HepG2 (cell line): ENCODE measurements around the gene OTUD7B. TPM values are rescaled to one million over a fixed set of nuclear protein-coding genes. Genes with fewer than 3 reads are reported as not detected.

Experiments
- ATAC-seq: fragments of 200-7000 bp; cut with Tn5 transposase; 3 replicates; pipeline ENCODE4 v1.9.1; 2020; ENCODE audit warnings: mild to moderate bottlenecking, moderate library complexity
- BruUV-seq: library from RNA; stranded (reverse); fragments of 400-500 nt; replicated peaks from 2 replicates; lab custom pipeline; 2021; lab: Mats Ljungman, UMichigan
- CTCF ChIA-PET: fragments of 300-600 bp; formaldehyde crosslinking; extraction: SDS; loops from one replicate; lab custom pipeline; 2021; ENCODE audit warnings: low total read pairs, inconsistent platforms, low intra/inter-chr PET ratio; lab: Yijun Ruan, JAX
- POLR2A ChIA-PET: fragments of 350-600 bp; sonication (Branson Sonifier 250); formaldehyde crosslinking; loops from one replicate; lab custom pipeline; 2020; ENCODE audit warnings: antibody characterized with exemption, inconsistent platforms; lab: Yijun Ruan, JAX
- DNase-seq: peaks from one replicate; pipeline ENCODE4 v3.0.0-alpha.2; 2015; ENCODE audit warnings: low spot score
- FAIRE-seq: peaks from 3 replicates; lab custom pipeline; 2011; peaks lifted over from hg19 to GRCh38; lab: Jason Lieb, UNC
- H2AFZ ChIP-seq: one replicate; pipeline ENCODE4 v1.6.1; 2011; ENCODE audit warnings: low read length, inconsistent platforms
- H3K27ac ChIP-seq: fragments of 300-600 bp; 3 replicates; pipeline ENCODE4 v1.8.0; 2011; ENCODE audit warnings: mixed run types, mild to moderate bottlenecking, mixed read lengths, low read length, inconsistent platforms; ENCODE audit not compliant: insufficient read depth; ENCODE audit errors: extremely low read length
- H3K27me3 ChIP-seq, 2 experiments: fragments of 200-600 bp in 1 of 2; 2 replicates in 1 of 2; 3 replicates in 1 of 2; pipeline versions ENCODE4 v1.6.0 to v1.8.0; 2011; ENCODE audit warnings: low read length in 2 of 2, mild to moderate bottlenecking in 2 of 2, moderate library complexity in 2 of 2, inconsistent platforms in 1 of 2; ENCODE audit not compliant: insufficient read depth in 2 of 2, control insufficient read depth in 1 of 2
- H3K36me3 ChIP-seq, 2 experiments: fragments of 200-600 bp in 1 of 2; replicated peaks in 1 of 2; 2 replicates in 1 of 2; 3 replicates in 1 of 2; pipeline versions ENCODE4 v1.5.1 to v1.8.0; 2011; ENCODE audit warnings: low read length in 2 of 2, inconsistent platforms in 1 of 2; ENCODE audit not compliant: insufficient read depth in 2 of 2, control insufficient read depth in 1 of 2
- H3K4me1 ChIP-seq: 2 replicates; pipeline ENCODE4 v1.5.1; 2012; ENCODE audit warnings: low read length, inconsistent platforms; ENCODE audit not compliant: insufficient read depth
- H3K4me2 ChIP-seq: 2 replicates; pipeline ENCODE4 v1.6.0; 2011; ENCODE audit warnings: low read depth, low read length, inconsistent platforms
- H3K4me3 ChIP-seq, 3 experiments: fragments of 200-600 bp in 1 of 3; sonication (generic), shearing (Covaris generic) in 1 of 3; replicated peaks in 1 of 3; 2 replicates each; pipeline ENCODE4 v1.5.1; 2011 to 2016; ENCODE audit warnings: low read length in 3 of 3, inconsistent platforms in 2 of 3, low read depth in 2 of 3, mild to moderate bottlenecking in 2 of 3, control low read depth in 1 of 3, mixed read lengths in 1 of 3; ENCODE audit not compliant: insufficient read depth in 1 of 3
- H3K79me2 ChIP-seq: one replicate; pipeline ENCODE4 v1.6.1; 2011; ENCODE audit warnings: low read length, inconsistent platforms; ENCODE audit not compliant: insufficient read depth
- H3K9ac ChIP-seq: 2 replicates; pipeline ENCODE4 v1.6.0; 2011; ENCODE audit warnings: mild to moderate bottlenecking, low read depth, low read length, inconsistent platforms; ENCODE audit not compliant: insufficient read depth
- H3K9me3 ChIP-seq: 2 replicates; pipeline ENCODE4 v1.5.1; 2012; ENCODE audit warnings: mild to moderate bottlenecking, low read length
- H4K20me1 ChIP-seq: 2 replicates; pipeline ENCODE4 v1.6.0; 2011; ENCODE audit warnings: inconsistent platforms, mild to moderate bottlenecking, low read length, moderate library complexity; ENCODE audit not compliant: insufficient read depth
- GABPA ChIP-seq, 2 experiments: IDR thresholded peaks; 2 replicates each; pipeline ENCODE4 v1.6.1; 2011 to 2016; ENCODE audit warnings: low read depth in 2 of 2, low read length in 1 of 2, missing biosample characterization in 1 of 2, missing genetic modification characterization in 1 of 2
- MLXIP ChIP-seq: sonication (generic); formaldehyde crosslinking; IDR thresholded peaks from 2 replicates; pipeline ENCODE4 v1.9.0; 2021; ENCODE audit warnings: missing genetic modification reagents, borderline replicate concordance
- TERF1 ChIP-seq: sonication (generic); formaldehyde crosslinking; IDR thresholded peaks from 2 replicates; pipeline ENCODE4 v1.8.0; 2022; ENCODE audit warnings: mild to moderate bottlenecking, missing genetic modification reagents, moderate library complexity
- ZNF883 ChIP-seq: sonication (generic); formaldehyde crosslinking; IDR thresholded peaks from 2 replicates; pipeline ENCODE4 v1.5.1; 2020; ENCODE audit warnings: mild to moderate bottlenecking, missing genetic modification reagents; ENCODE audit errors: not compliant biosample characterization
- WGBS: methylation state at CpG from one replicate; pipeline ENCODE4 v1.1.6; 2017; ENCODE audit warnings: low lambda C conversion rate; 5-methylcytosine and 5-hydroxymethylcytosine counted together
- in situ Hi-C: cut with HindIII; loops from 2 replicates; pipeline ENCODE4 v1.10.0; 2017; ENCODE audit warnings: low pct_unique_long_range_greater_than_20kb; ENCODE audit not compliant: extremely low pct_ligation_motif_present
- intact Hi-C: fragments of 100-400 bp; cut with micrococcal nuclease; formaldehyde crosslinking; loops from one replicate; pipeline ENCODE4 v1.10.0; 2022; ENCODE audit not compliant: unreplicated experiment
- polyA plus RNA-seq, 8 experiments: library from polyadenylated mRNA; depleted of rRNA in 3 of 8; stranded (reverse) in 7 of 8; unstranded in 1 of 8; fragments of >200 nt; fragmentation: Illumina TruSeq in 4 of 8; extraction: Trizol in 4 of 8; gene quantifications; 2 replicates each; pipeline versions ENCODE4 v1.2.1 to v1.2.3, GENCODE V29; 2011 to 2016; ENCODE audit warnings: low read depth in 4 of 8, missing spikeins in 1 of 8, mixed read lengths in 1 of 8; ENCODE audit not compliant: insufficient read depth in 1 of 8
- total RNA-seq, 5 experiments: library from RNA; depleted of rRNA; stranded (reverse); fragments of >200 nt; fragmentation: Illumina TruSeq; extraction: Trizol; gene quantifications; 2 replicates each; pipeline ENCODE4 v1.2.3, GENCODE V29; 2016; ENCODE audit warnings: low read depth in 1 of 5
- TF ChIP-seq, protein P1 (sequence below): sonication (generic); formaldehyde crosslinking; IDR thresholded peaks from 2 replicates; pipeline ENCODE4 v1.8.0; 2022; ENCODE audit warnings: mild to moderate bottlenecking, missing genetic modification reagents

The OTUD7B gene
- total and polyA plus RNA-seq, 2 of the 13 experiments (the other 11 are each of a cell fraction or from before 2014, with no cell fraction given), result 5.1 to 11.2 TPM

- Histone ChIP-seq H4K20me1 (0 out of 2 replicates have a peak, but pooled peaks cover 3% of the 10 kb centered on the region), H3K4me1 (peaks cover 29% of the 10 kb centered on the region), H3K79me2 (peaks cover 13% of the 10 kb centered on the region), H3K4me3 (no peak overlapping the region), H3K27me3 (no peaks in the 10 kb centered on the region; a peak in 1 of 5 replicates), H3K9ac (no peak overlapping the region), H3K27ac (no peak overlapping the region), H3K9me3 (no peaks in the 10 kb centered on the region), H3K36me3 (peaks cover 0 to 1% of the 10 kb centered on the region in 2 experiments; a peak in 3 of 5 replicates), H2AFZ (no peak overlapping the region), H3K4me2 (no peak overlapping the region)
- DNase-seq (no peak), ATAC-seq (no peak), FAIRE-seq (no peak)
- in situ Hi-C loops, result no loop called here
- ChIA-PET CTCF (no interaction called here), POLR2A (no interaction called here)
- intact Hi-C loops, result no loop called here
- no TSS peak for BruUV-seq
- WGBS, result 82% methylated on average over 13 of the region's 13 CpGs
- TF ChIP-seq, protein P1, sequence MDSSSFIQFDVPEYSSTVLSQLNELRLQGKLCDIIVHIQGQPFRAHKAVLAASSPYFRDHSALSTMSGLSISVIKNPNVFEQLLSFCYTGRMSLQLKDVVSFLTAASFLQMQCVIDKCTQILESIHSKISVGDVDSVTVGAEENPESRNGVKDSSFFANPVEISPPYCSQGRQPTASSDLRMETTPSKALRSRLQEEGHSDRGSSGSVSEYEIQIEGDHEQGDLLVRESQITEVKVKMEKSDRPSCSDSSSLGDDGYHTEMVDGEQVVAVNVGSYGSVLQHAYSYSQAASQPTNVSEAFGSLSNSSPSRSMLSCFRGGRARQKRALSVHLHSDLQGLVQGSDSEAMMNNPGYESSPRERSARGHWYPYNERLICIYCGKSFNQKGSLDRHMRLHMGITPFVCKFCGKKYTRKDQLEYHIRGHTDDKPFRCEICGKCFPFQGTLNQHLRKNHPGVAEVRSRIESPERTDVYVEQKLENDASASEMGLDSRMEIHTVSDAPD (CRISPR knock-in tag), result no peak
- TF ChIP-seq GABPA (IDR thresholded peaks at IDR 0.05; ENCODE audit: low read depth, low read length) (no peak), GABPA (CRISPR knock-in tag; IDR thresholded peaks at IDR 0.05; ENCODE audit: low read depth) (no peak), ZNF883 (CRISPR knock-in tag) (no peak), TERF1 (CRISPR knock-in tag) (no peak), MLXIP (CRISPR knock-in tag) (no peak)
Observed at GRCh38 chr1:149931212-149931790, 79.2 kb downstream of the OTUD7B start.
